DND-41 (cell line): ENCODE data around the gene MYOM3.

Source experiments
- ATAC-seq: fragments of 200-7000 bp; cut with Tn5 transposase; 3 replicates; pipeline ENCODE4 v1.9.1; 2021; ENCODE audit warnings: low read depth; ENCODE audit not compliant: insufficient read depth
- DNase-seq: peaks from one replicate; pipeline ENCODE4 v3.0.0-alpha.2; 2020
- H2AFZ ChIP-seq: 2 replicates; pipeline ENCODE4 v1.6.0; 2012; ENCODE audit warnings: low read depth, low read length
- H3K27ac ChIP-seq: 2 replicates; pipeline ENCODE4 v1.5.1; 2012; ENCODE audit warnings: low read length, inconsistent platforms
- H3K27me3 ChIP-seq: fragments of 200-600 bp; sonication (generic); 2 replicates; pipeline ENCODE4 v1.6.0; 2012; ENCODE audit warnings: low read length, mild to moderate bottlenecking, inconsistent platforms; ENCODE audit not compliant: insufficient read depth, poor library complexity
- H3K36me3 ChIP-seq: 2 replicates; pipeline ENCODE4 v1.5.1; 2012; ENCODE audit warnings: low read length, inconsistent platforms; ENCODE audit not compliant: insufficient read depth
- H3K4me1 ChIP-seq: 2 replicates; pipeline ENCODE4 v1.5.1; 2012; ENCODE audit warnings: mild to moderate bottlenecking, low read length; ENCODE audit not compliant: insufficient read depth
- H3K4me2 ChIP-seq: 2 replicates; pipeline ENCODE4 v1.6.0; 2012; ENCODE audit warnings: mild to moderate bottlenecking, moderate library complexity, low read length, inconsistent platforms; ENCODE audit not compliant: insufficient read depth
- H3K4me3 ChIP-seq, 2 experiments: fragments of 200-600 bp in 1 of 2; shearing (Covaris generic) in 1 of 2; 2 replicates each; pipeline ENCODE4 v1.5.1; 2012 to 2016; ENCODE audit warnings: inconsistent platforms in 2 of 2, low read length in 2 of 2, mild to moderate bottlenecking in 2 of 2, low read depth in 1 of 2, moderate library complexity in 1 of 2
- H3K79me2 ChIP-seq: 2 replicates; pipeline ENCODE4 v1.6.0; 2012; ENCODE audit warnings: low read length, inconsistent platforms; ENCODE audit not compliant: insufficient read depth
- H3K9ac ChIP-seq: 2 replicates; pipeline ENCODE4 v1.6.0; 2012; ENCODE audit warnings: low read depth, mild to moderate bottlenecking, inconsistent platforms, low read length, moderate library complexity
- H3K9me3 ChIP-seq: 2 replicates; pipeline ENCODE4 v1.5.1; 2012; ENCODE audit warnings: low read length, moderate library complexity, mild to moderate bottlenecking, inconsistent platforms; ENCODE audit not compliant: insufficient read depth, severe bottlenecking
- H4K20me1 ChIP-seq: 2 replicates; pipeline ENCODE4 v1.6.0; 2012; ENCODE audit warnings: low read length; ENCODE audit not compliant: insufficient read depth
- EZH2 ChIP-seq: IDR thresholded peaks from 3 replicates; pipeline ENCODE4 v1.6.1; 2012; ENCODE audit warnings: borderline replicate concordance, low read depth, mild to moderate bottlenecking, moderate library complexity, low read length, inconsistent platforms; ENCODE audit not compliant: severe bottlenecking
- TF ChIP-seq, protein P1 (sequence below): IDR thresholded peaks from 2 replicates; pipeline ENCODE4 v1.5.1; 2012; ENCODE audit warnings: borderline replicate concordance, low read length, moderate library complexity, mild to moderate bottlenecking; ENCODE audit not compliant: poor library complexity, severe bottlenecking; ENCODE audit errors: extremely low read depth

Gene MYOM3

GRCh38 chr1:24067978-24068377, 44.0 kb downstream of the MYOM3 start:
- ATAC-seq (no peak), DNase-seq (no peak)
- TF ChIP-seq, protein P1, sequence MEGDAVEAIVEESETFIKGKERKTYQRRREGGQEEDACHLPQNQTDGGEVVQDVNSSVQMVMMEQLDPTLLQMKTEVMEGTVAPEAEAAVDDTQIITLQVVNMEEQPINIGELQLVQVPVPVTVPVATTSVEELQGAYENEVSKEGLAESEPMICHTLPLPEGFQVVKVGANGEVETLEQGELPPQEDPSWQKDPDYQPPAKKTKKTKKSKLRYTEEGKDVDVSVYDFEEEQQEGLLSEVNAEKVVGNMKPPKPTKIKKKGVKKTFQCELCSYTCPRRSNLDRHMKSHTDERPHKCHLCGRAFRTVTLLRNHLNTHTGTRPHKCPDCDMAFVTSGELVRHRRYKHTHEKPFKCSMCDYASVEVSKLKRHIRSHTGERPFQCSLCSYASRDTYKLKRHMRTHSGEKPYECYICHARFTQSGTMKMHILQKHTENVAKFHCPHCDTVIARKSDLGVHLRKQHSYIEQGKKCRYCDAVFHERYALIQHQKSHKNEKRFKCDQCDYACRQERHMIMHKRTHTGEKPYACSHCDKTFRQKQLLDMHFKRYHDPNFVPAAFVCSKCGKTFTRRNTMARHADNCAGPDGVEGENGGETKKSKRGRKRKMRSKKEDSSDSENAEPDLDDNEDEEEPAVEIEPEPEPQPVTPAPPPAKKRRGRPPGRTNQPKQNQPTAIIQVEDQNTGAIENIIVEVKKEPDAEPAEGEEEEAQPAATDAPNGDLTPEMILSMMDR = no peak
- TF ChIP-seq EZH2 = no peak
- Histone ChIP-seq H4K20me1 (no peaks in the 10 kb centered on the region), H3K36me3 (no peaks in the 10 kb centered on the region), H3K4me2 (no peak overlapping the region), H3K79me2 (no peaks in the 10 kb centered on the region), H3K4me3 (no peak overlapping the region), H3K27me3 (peaks cover 18% of the 10 kb centered on the region), H2AFZ (no peak overlapping the region), H3K9me3 (no peaks in the 10 kb centered on the region), H3K9ac (no peak overlapping the region), H3K27ac (no peak overlapping the region), H3K4me1 (0 out of 2 replicates have a peak, but pooled peaks cover 3% of the 10 kb centered on the region)

GRCh38 chr1:24065304-24065703, 46.6 kb downstream of the MYOM3 start:
- H3K4me1 ChIP-seq = no peaks in the 10 kb centered on the region
- no peaks in the 10 kb centered on the region for H3K79me2 ChIP-seq
- no peaks in the 10 kb centered on the region for H3K9me3 ChIP-seq
- H3K27ac ChIP-seq = no peak overlapping the region
- H3K9ac ChIP-seq = no peak overlapping the region
- no peak overlapping the region for H2AFZ ChIP-seq
- peaks cover 20% of the 10 kb centered on the region for H3K27me3 ChIP-seq
- DNase-seq = no peak
- no peaks in the 10 kb centered on the region for H3K36me3 ChIP-seq
- ATAC-seq = no peak
- no peak overlapping the region for H3K4me2 ChIP-seq
- TF ChIP-seq EZH2 = no peak
- TF ChIP-seq, protein P1 = no peak
- H4K20me1 ChIP-seq = no peaks in the 10 kb centered on the region
- H3K4me3 ChIP-seq = no peak overlapping the region

GRCh38 chr1:24062221-24062620, 49.7 kb downstream of the MYOM3 start:
- no peaks in the 10 kb centered on the region for H3K36me3 ChIP-seq
- H3K9ac ChIP-seq = no peak overlapping the region
- H3K4me1 ChIP-seq = no peaks in the 10 kb centered on the region
- no peaks in the 10 kb centered on the region for H3K79me2 ChIP-seq
- peaks cover 22% of the 10 kb centered on the region for H3K27me3 ChIP-seq
- no peak overlapping the region for H2AFZ ChIP-seq
- TF ChIP-seq, protein P1 = no peak
- no peak for TF ChIP-seq EZH2
- H3K9me3 ChIP-seq = no peaks in the 10 kb centered on the region
- no peaks in the 10 kb centered on the region for H4K20me1 ChIP-seq
- ATAC-seq = no peak
- no peak for DNase-seq
- H3K4me3 ChIP-seq = no peak overlapping the region
- H3K4me2 ChIP-seq = no peak overlapping the region
- no peak overlapping the region for H3K27ac ChIP-seq

DNA sequence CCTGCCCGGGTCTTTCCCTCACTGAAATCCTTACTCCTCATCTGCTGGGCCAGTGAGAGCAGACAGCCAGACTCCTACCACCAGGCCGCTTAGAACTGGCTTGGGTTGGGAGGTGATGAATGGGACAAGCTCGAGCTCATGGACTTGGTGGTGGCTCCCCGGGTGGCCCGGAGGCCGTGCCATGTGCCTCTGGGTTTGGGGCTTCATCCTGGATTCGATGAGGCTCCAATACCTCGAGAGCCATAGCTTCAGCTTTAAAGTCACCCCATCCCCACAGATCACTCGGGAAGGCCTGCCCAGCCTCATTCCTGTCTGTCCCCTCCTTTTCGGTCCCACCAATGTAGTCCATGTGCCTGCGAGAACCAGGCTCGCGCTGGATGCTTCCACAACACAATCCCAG, 51.5 kb downstream of the MYOM3 start:
- no peak for ATAC-seq

More for the DNA sequence above, 51.5 kb downstream of the MYOM3 start:
- H3K27me3 ChIP-seq = peaks cover 19% of the 10 kb centered on the region
- H3K79me2 ChIP-seq = no peaks in the 10 kb centered on the region
- no peak for TF ChIP-seq EZH2
- TF ChIP-seq, protein P1 = no peak
- no peak overlapping the region for H3K4me3 ChIP-seq
- no peak overlapping the region for H3K4me2 ChIP-seq
- H2AFZ ChIP-seq = no peak overlapping the region
- H3K9me3 ChIP-seq = no peaks in the 10 kb centered on the region
- H3K27ac ChIP-seq = no peak overlapping the region
- H3K36me3 ChIP-seq = no peaks in the 10 kb centered on the region
- H3K9ac ChIP-seq = no peak overlapping the region
- H4K20me1 ChIP-seq = no peaks in the 10 kb centered on the region
- no peak for DNase-seq
- no peaks in the 10 kb centered on the region for H3K4me1 ChIP-seq
